Endodermal cell (in vitro differentiated cells): ENCODE measurements around the gene KRTAP5-6. TPM values are rescaled to one million over a fixed set of nuclear protein-coding genes. Genes with fewer than 3 reads are reported as not detected.

Experiments used
- DNase-seq: peaks from one replicate; pipeline ENCODE4 v3.0.0-alpha.2; 2017
- H3K27ac ChIP-seq: 2 replicates; pipeline ENCODE4 v1.5.1; 2013; ENCODE audit warnings: mild to moderate bottlenecking, low read depth, low read length, moderate library complexity
- H3K27me3 ChIP-seq: 2 replicates; pipeline ENCODE4 v1.6.1; 2013; ENCODE audit warnings: mild to moderate bottlenecking, low read length, moderate library complexity; ENCODE audit not compliant: insufficient read depth, control insufficient read depth, poor library complexity, severe bottlenecking
- H3K36me3 ChIP-seq: 2 replicates; pipeline ENCODE4 v1.7.0; 2013; ENCODE audit warnings: mild to moderate bottlenecking, low read length, moderate library complexity; ENCODE audit not compliant: control insufficient read depth, insufficient read depth
- H3K4me1 ChIP-seq: one replicate; pipeline ENCODE4 v1.7.0; 2013; ENCODE audit warnings: low read length; ENCODE audit not compliant: control insufficient read depth, insufficient read depth
- H3K4me3 ChIP-seq: 2 replicates; pipeline ENCODE4 v1.5.1; 2013; ENCODE audit warnings: mild to moderate bottlenecking, low read length, moderate library complexity
- H3K9ac ChIP-seq: 2 replicates; pipeline ENCODE4 v1.6.1; 2013; ENCODE audit warnings: mild to moderate bottlenecking, low read length, moderate library complexity; ENCODE audit not compliant: poor library complexity, severe bottlenecking; ENCODE audit errors: extremely low read depth
- H3K9me3 ChIP-seq: 2 replicates; pipeline ENCODE4 v1.6.1; 2013; ENCODE audit warnings: mild to moderate bottlenecking, low read length, moderate library complexity; ENCODE audit not compliant: control insufficient read depth
- H3K27ac Mint-ChIP-seq: 2 replicates; pipeline ENCODE4 v1.8.0; 2020; ENCODE audit warnings: mixed read lengths
- H3K27me3 Mint-ChIP-seq: 2 replicates; pipeline ENCODE4 v1.8.0; 2021; ENCODE audit warnings: mild to moderate bottlenecking, mixed read lengths; ENCODE audit not compliant: insufficient read depth
- H3K36me3 Mint-ChIP-seq: 2 replicates; pipeline ENCODE4 v1.8.0; 2020; ENCODE audit warnings: low read depth, mixed read lengths
- H3K4me1 Mint-ChIP-seq: 2 replicates; pipeline ENCODE4 v1.8.0; 2020; ENCODE audit warnings: mixed read lengths
- H3K4me3 Mint-ChIP-seq: 2 replicates; pipeline ENCODE4 v1.8.0; 2020; ENCODE audit warnings: mild to moderate bottlenecking, moderate library complexity, mixed read lengths
- H3K9me3 Mint-ChIP-seq: 2 replicates; pipeline ENCODE4 v1.8.0; 2020; ENCODE audit warnings: mild to moderate bottlenecking, mixed read lengths
- WGBS, 2 experiments: methylation state at CpG; one replicate each; pipeline versions ENCODE4 v1.1.5 to v1.1.7; 2013; ENCODE audit warnings: missing lambda C conversion rate in 2 of 2, mixed read lengths in 1 of 2; ENCODE audit not compliant: insufficient coverage in 1 of 2, insufficient read length in 1 of 2; 5-methylcytosine and 5-hydroxymethylcytosine counted together
- total RNA-seq, 2 donors: library from RNA; stranded (reverse); fragmentation: NEBNext Ultra II Directional in 1 of 2; extraction: Animal tissue kit (Norgen Biotek cat#: 25700) in 1 of 2; gene quantifications; 2 replicates in 1 of 2; 3 replicates in 1 of 2; pipeline ENCODE4 v1.2.1, GENCODE V29; 2021
- TF ChIP-seq, protein P1 (sequence below): fragments of 200-600 bp; sonication (generic); conservative IDR thresholded peaks from 2 replicates; pipeline ENCODE4 v1.5.0; 2021; ENCODE audit warnings: antibody characterized with exemption, mild to moderate bottlenecking

The KRTAP5-6 gene
- total RNA-seq, 2 donors from 2014 or later = not detected

- H3K9ac ChIP-seq = no peak overlapping the region
- no peaks in the 10 kb centered on the region for H3K4me1 Mint-ChIP-seq
- no peak overlapping the region for H3K4me3 Mint-ChIP-seq
- no peak for DNase-seq
- H3K4me1 ChIP-seq = no peaks in the 10 kb centered on the region
- no peaks in the 10 kb centered on the region for H3K9me3 Mint-ChIP-seq
- no peak overlapping the region for H3K27ac ChIP-seq
- TF ChIP-seq, protein P1, sequence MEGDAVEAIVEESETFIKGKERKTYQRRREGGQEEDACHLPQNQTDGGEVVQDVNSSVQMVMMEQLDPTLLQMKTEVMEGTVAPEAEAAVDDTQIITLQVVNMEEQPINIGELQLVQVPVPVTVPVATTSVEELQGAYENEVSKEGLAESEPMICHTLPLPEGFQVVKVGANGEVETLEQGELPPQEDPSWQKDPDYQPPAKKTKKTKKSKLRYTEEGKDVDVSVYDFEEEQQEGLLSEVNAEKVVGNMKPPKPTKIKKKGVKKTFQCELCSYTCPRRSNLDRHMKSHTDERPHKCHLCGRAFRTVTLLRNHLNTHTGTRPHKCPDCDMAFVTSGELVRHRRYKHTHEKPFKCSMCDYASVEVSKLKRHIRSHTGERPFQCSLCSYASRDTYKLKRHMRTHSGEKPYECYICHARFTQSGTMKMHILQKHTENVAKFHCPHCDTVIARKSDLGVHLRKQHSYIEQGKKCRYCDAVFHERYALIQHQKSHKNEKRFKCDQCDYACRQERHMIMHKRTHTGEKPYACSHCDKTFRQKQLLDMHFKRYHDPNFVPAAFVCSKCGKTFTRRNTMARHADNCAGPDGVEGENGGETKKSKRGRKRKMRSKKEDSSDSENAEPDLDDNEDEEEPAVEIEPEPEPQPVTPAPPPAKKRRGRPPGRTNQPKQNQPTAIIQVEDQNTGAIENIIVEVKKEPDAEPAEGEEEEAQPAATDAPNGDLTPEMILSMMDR = no peak
- H3K4me3 ChIP-seq = no peak overlapping the region
- peaks cover 64% of the 10 kb centered on the region for H3K27me3 ChIP-seq
- H3K9me3 ChIP-seq = no peaks in the 10 kb centered on the region
- no peaks in the 10 kb centered on the region for H3K36me3 Mint-ChIP-seq
- peaks cover 62% of the 10 kb centered on the region for H3K27me3 Mint-ChIP-seq
- no peaks in the 10 kb centered on the region for H3K36me3 ChIP-seq
- WGBS, 2 experiments = 80 to 81% methylated on average over 5 to 7 of the region's 7 CpGs
- no peak overlapping the region for H3K27ac Mint-ChIP-seq
Measured at GRCh38 chr11:1651411-1651980, 45.5 kb upstream of the KRTAP5-6 start.

DNA sequence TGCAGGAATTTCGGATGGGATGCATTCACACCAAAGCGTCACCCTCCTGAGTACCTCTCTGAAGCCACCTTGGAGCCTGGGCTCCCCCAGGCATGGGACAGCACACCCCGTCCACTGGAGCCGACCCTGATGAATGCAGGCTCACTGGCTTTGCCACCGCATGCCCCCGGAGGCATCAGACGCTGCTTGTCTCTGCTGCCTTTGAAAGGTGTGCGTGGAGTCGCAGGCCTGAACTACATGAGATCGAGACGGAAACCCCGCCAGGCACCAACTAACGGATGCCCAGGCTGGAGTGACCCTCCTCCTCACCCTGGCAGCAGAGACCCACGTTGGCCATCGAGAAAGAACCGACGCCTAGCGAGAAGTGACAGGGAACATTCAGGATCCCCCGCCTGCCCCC lies 45.0 kb upstream of the KRTAP5-6 start:
- Histone ChIP-seq H3K27ac (no peak overlapping the region), H3K36me3 (no peaks in the 10 kb centered on the region), H3K9ac (no peak overlapping the region), H3K4me1 (no peaks in the 10 kb centered on the region), H3K27me3 (peaks cover 69% of the 10 kb centered on the region), H3K9me3 (no peaks in the 10 kb centered on the region), H3K4me3 (no peak overlapping the region)
- no peak overlapping the region for H3K27ac Mint-ChIP-seq
- H3K4me3 Mint-ChIP-seq = no peak overlapping the region
- H3K36me3 Mint-ChIP-seq = no peaks in the 10 kb centered on the region
- DNase-seq = no peak
- 81 to 88% methylated on average over 16 to 19 of the region's 19 CpGs for WGBS, 2 experiments
- no peaks in the 10 kb centered on the region for H3K9me3 Mint-ChIP-seq
- H3K4me1 Mint-ChIP-seq = no peaks in the 10 kb centered on the region
- peaks cover 66% of the 10 kb centered on the region for H3K27me3 Mint-ChIP-seq
- TF ChIP-seq, protein P1 = no peak

- TF ChIP-seq, protein P1 = no peak
- H3K27me3 ChIP-seq = peaks cover 69% of the 10 kb centered on the region
- H3K27ac Mint-ChIP-seq = no peak overlapping the region
- no peaks in the 10 kb centered on the region for H3K9me3 Mint-ChIP-seq
- no peak overlapping the region for H3K27ac ChIP-seq
- H3K36me3 Mint-ChIP-seq = no peaks in the 10 kb centered on the region
- H3K9ac ChIP-seq = no peak overlapping the region
- no peaks in the 10 kb centered on the region for H3K4me1 Mint-ChIP-seq
- no peaks in the 10 kb centered on the region for H3K4me1 ChIP-seq
- DNase-seq = no peak
- H3K9me3 ChIP-seq = no peaks in the 10 kb centered on the region
- peaks cover 66% of the 10 kb centered on the region for H3K27me3 Mint-ChIP-seq
- H3K36me3 ChIP-seq = no peaks in the 10 kb centered on the region
- 48 to 61% methylated on average over 15 to 20 of the region's 20 CpGs for WGBS, 2 experiments
- no peak overlapping the region for H3K4me3 Mint-ChIP-seq
- H3K4me3 ChIP-seq = no peak overlapping the region
Measured at GRCh38 chr11:1652442-1652770, 44.6 kb upstream of the KRTAP5-6 start.
